Right lobe of liver (tissue), 4 donors: ENCODE results near the gene CAPZB.

Experiments used
- POLR2A ChIP-seq: fragments of 450-650 bp; IDR thresholded peaks from one replicate; pipeline ENCODE4 v1.6.1; 2017; ENCODE audit warnings: antibody characterized with exemption, mild to moderate bottlenecking
- TF ChIP-seq, protein P1 (sequence below), 4 donors: fragments of 200-600 bp in 3 of 4; fragments of 450-650 bp in 1 of 4; IDR thresholded peaks; one replicate each; pipeline versions ENCODE4 v1.5.1 to v1.8.0; 2016 to 2022; ENCODE audit warnings: antibody characterized with exemption in 4 of 4, mild to moderate bottlenecking in 2 of 4
- donor health status: DM: no; HTN: no; CAD: no.
- donor health status: DM: no; HTN: no; CAD: no.
- donor health status: DM: no; HTN: yes; CAD: no.

DNA sequence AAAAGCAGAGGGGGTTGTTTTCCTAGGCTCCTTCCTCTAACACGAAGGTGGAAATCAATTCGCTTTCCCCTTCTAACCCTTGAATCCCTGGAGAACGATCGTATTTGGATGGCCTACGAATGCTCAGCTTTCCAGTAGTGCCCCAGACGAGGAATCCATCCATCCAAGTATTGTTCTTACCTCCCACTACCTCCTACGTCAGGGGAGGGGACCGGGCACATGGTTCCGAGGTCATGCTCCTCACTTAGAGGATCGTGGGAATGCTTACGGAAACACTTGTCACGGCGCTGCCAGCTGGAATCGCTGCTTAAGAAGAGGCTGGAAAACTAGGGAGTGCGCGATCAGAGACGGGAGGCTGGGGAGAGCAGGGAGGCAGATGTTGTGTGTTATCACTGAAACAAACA, 47.4 kb downstream of the CAPZB start:
- TF ChIP-seq, protein P1, sequence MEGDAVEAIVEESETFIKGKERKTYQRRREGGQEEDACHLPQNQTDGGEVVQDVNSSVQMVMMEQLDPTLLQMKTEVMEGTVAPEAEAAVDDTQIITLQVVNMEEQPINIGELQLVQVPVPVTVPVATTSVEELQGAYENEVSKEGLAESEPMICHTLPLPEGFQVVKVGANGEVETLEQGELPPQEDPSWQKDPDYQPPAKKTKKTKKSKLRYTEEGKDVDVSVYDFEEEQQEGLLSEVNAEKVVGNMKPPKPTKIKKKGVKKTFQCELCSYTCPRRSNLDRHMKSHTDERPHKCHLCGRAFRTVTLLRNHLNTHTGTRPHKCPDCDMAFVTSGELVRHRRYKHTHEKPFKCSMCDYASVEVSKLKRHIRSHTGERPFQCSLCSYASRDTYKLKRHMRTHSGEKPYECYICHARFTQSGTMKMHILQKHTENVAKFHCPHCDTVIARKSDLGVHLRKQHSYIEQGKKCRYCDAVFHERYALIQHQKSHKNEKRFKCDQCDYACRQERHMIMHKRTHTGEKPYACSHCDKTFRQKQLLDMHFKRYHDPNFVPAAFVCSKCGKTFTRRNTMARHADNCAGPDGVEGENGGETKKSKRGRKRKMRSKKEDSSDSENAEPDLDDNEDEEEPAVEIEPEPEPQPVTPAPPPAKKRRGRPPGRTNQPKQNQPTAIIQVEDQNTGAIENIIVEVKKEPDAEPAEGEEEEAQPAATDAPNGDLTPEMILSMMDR (IDR thresholded peaks at IDR 0.05) = no peak
- TF ChIP-seq POLR2A = no peak
